Measurements from ENCODE around the gene SLC28A2. TPM values are rescaled to one million over a fixed set of nuclear protein-coding genes. Genes with fewer than 3 reads are reported as not detected.
"Not testable (repeated sequence)": the region's sequence is repeated elsewhere in the genome, so short reads cannot be mapped to it uniquely, and the experiment has no call there.

The SLC28A2 gene
- polyA plus RNA-seq, 3 donors, result 0.59 TPM; not detected in 2

GRCh38 chr15:45307230-45307924, 55.3 kb downstream of the SLC28A2 start:
- H3K27ac ChIP-seq (ENCODE audit: low read depth, low read length), result no peak overlapping the region
- WGBS, 3 donors, result 25 to 36% (median 34%) methylated on average over 5 of the region's 5 CpGs

- WGBS, 3 donors, result 93 to 97% (median 94%) methylated on average over 27 to 31 of the region's 31 CpGs
Observed at GRCh38 chr15:45314117-45314516, 62.1 kb downstream of the SLC28A2 start.

GRCh38 chr15:45314960-45315359, 62.9 kb downstream of the SLC28A2 start:
- H3K27ac ChIP-seq (ENCODE audit: low read depth, low read length), result no peak overlapping the region
- 65 to 71% (median 70%) methylated on average over 13 of the region's 13 CpGs for WGBS, 3 donors

More at GRCh38 chr15:45314117-45314516, 62.1 kb downstream of the SLC28A2 start:
- H3K27ac ChIP-seq (ENCODE audit: low read depth, low read length), result not testable (repeated sequence)

GRCh38 chr15:45319472-45320214, 67.6 kb downstream of the SLC28A2 start:
- H3K27ac ChIP-seq (ENCODE audit: low read depth, low read length), result no peak overlapping the region
- 63 to 81% (median 80%) methylated on average over 7 of the region's 7 CpGs for WGBS, 3 donors

GRCh38 chr15:45320581-45321205, 68.7 kb downstream of the SLC28A2 start:
- WGBS, 3 donors, result 61 to 87% (median 65%) methylated on average over 3 of the region's 3 CpGs
- no peak overlapping the region for H3K27ac ChIP-seq (ENCODE audit: low read depth, low read length)

- no peak overlapping the region for H3K27ac ChIP-seq (ENCODE audit: low read depth, low read length)
- WGBS, 3 donors, result 76 to 92% (median 81%) methylated on average over 5 of the region's 5 CpGs
Observed at GRCh38 chr15:45326280-45326679, 74.2 kb downstream of the SLC28A2 start.

GRCh38 chr15:45326741-45327140, 74.7 kb downstream of the SLC28A2 start:
- H3K27ac ChIP-seq (ENCODE audit: low read depth, low read length), result no peak overlapping the region
- WGBS, 3 donors, result 70 to 87% (median 71%) methylated on average over 7 of the region's 7 CpGs

Other genes starting within 250 kb of the SLC28A2 start
- 1 to 10 TPM; 5.6 to 9.4 (median 5.8) TPM for gene SORD, start 229.0 kb upstream of the SLC28A2 start, polyA plus RNA-seq
- 1 to 10 TPM in 2 of 3 donors, under 1 TPM in 1; 0.08 to 1.6 (median 1.1) TPM for gene DUOX2, start 138.1 kb upstream of the SLC28A2 start, polyA plus RNA-seq
- under 1 TPM; 0.13 to 0.95 (median 0.56) TPM for gene DUOXA2, start 137.9 kb upstream of the SLC28A2 start, polyA plus RNA-seq
- gene DUOXA1, start 122.4 kb upstream of the SLC28A2 start, polyA plus RNA-seq, result 1 to 10 TPM in 1 of 3 donors, under 1 TPM in 2; 0.14 to 3.3 (median 0.90) TPM
- 1 to 10 TPM in 1 of 3 donors, under 1 TPM in 2; 0.20 to 4.1 (median 0.34) TPM for gene DUOX1, start 122.2 kb upstream of the SLC28A2 start, polyA plus RNA-seq
- gene SHF, start 64.3 kb upstream of the SLC28A2 start, polyA plus RNA-seq, result 10 to 100 TPM in 1 of 3 donors, 1 to 10 TPM in 2; 1.5 to 13.5 (median 2.9) TPM
- 100 to 1,000 TPM in 1 of 3 donors, 1 to 10 TPM in 2; 6.2 to 692 (median 8.1) TPM for gene GATM, start 126.3 kb downstream of the SLC28A2 start, polyA plus RNA-seq

All from adipose tissue (tissue), 3 donors.